Neutrophil (primary cell): ENCODE measurements around the gene OLFM1.

Experiments used
- H3K27ac ChIP-seq: fragments of 200-600 bp; sonication (generic); 2 replicates; pipeline ENCODE4 v1.5.1; 2016; ENCODE audit warnings: mild to moderate bottlenecking, moderate library complexity
- H3K27me3 ChIP-seq: fragments of 200-600 bp; sonication (generic); 2 replicates; pipeline ENCODE4 v1.6.0; 2016; ENCODE audit warnings: mild to moderate bottlenecking
- H3K36me3 ChIP-seq: fragments of 200-600 bp; sonication (generic); 2 replicates; pipeline ENCODE4 v1.5.1; 2017
- H3K4me1 ChIP-seq, 2 experiments: fragments of 200-600 bp in 1 of 2; sonication (generic) in 1 of 2; 1 replicate in 1 of 2; 2 replicates in 1 of 2; pipeline versions ENCODE4 v1.5.1 to v1.6.1; 2013 to 2016; ENCODE audit warnings: low read depth in 1 of 2, low read length in 1 of 2, mild to moderate bottlenecking in 1 of 2, moderate library complexity in 1 of 2; ENCODE audit not compliant: control insufficient read depth in 1 of 2, insufficient read depth in 1 of 2
- H3K4me3 ChIP-seq, 2 experiments: fragments of 200-600 bp in 1 of 2; sonication (generic) in 1 of 2; 1 replicate in 1 of 2; 2 replicates in 1 of 2; pipeline ENCODE4 v1.5.1; 2013 to 2016; ENCODE audit warnings: low read depth in 1 of 2, low read length in 1 of 2, mild to moderate bottlenecking in 1 of 2, moderate library complexity in 1 of 2
- H3K9me3 ChIP-seq: fragments of 200-600 bp; sonication (generic); 2 replicates; pipeline ENCODE4 v1.5.1; 2016
- CTCF ChIP-seq: fragments of 200-600 bp; sonication (generic); IDR thresholded peaks from 2 replicates; pipeline ENCODE4 v1.5.1; 2016; ENCODE audit warnings: antibody characterized with exemption

Gene OLFM1

GRCh38 chr9:135051316-135052038, 36.0 kb upstream of the OLFM1 start:
- H3K27me3 ChIP-seq = peaks cover 20% of the 10 kb centered on the region
- H3K9me3 ChIP-seq = no peaks in the 10 kb centered on the region
- H3K4me3 ChIP-seq = no peak overlapping the region
- H3K4me1 ChIP-seq = no peaks in the 10 kb centered on the region
- no peaks in the 10 kb centered on the region for H3K36me3 ChIP-seq
- no peak overlapping the region for H3K27ac ChIP-seq
- TF ChIP-seq CTCF = no peak

GRCh38 chr9:135053133-135053532, 34.3 kb upstream of the OLFM1 start:
- Histone ChIP-seq H3K36me3 (no peaks in the 10 kb centered on the region), H3K4me1 (no peaks in the 10 kb centered on the region), H3K4me3 (no peak overlapping the region), H3K27me3 (peaks cover 33% of the 10 kb centered on the region), H3K9me3 (no peaks in the 10 kb centered on the region), H3K27ac (no peak overlapping the region)
- no peak for TF ChIP-seq CTCF

GRCh38 chr9:135055181-135055580, 32.3 kb upstream of the OLFM1 start:
- Histone ChIP-seq H3K27me3 (peaks cover 47% of the 10 kb centered on the region), H3K36me3 (no peaks in the 10 kb centered on the region), H3K9me3 (no peaks in the 10 kb centered on the region), H3K27ac (no peak overlapping the region), H3K4me1 (no peaks in the 10 kb centered on the region), H3K4me3 (no peak overlapping the region)
- no peak for TF ChIP-seq CTCF

GRCh38 chr9:135056541-135056940, 30.9 kb upstream of the OLFM1 start:
- Histone ChIP-seq H3K27me3 (peaks cover 53% of the 10 kb centered on the region), H3K9me3 (no peaks in the 10 kb centered on the region), H3K27ac (no peak overlapping the region), H3K4me1 (no peaks in the 10 kb centered on the region), H3K4me3 (no peak overlapping the region), H3K36me3 (no peaks in the 10 kb centered on the region)
- TF ChIP-seq CTCF = no peak

GRCh38 chr9:135060461-135061116, 26.9 kb upstream of the OLFM1 start:
- no peaks in the 10 kb centered on the region for H3K4me1 ChIP-seq
- H3K36me3 ChIP-seq = no peaks in the 10 kb centered on the region
- no peaks in the 10 kb centered on the region for H3K9me3 ChIP-seq
- peaks cover 48% of the 10 kb centered on the region for H3K27me3 ChIP-seq
- TF ChIP-seq CTCF = no peak
- no peak overlapping the region for H3K27ac ChIP-seq
- H3K4me3 ChIP-seq = no peak overlapping the region
